Measurements from ENCODE around the gene TDRD9.

TDRD9 gene

DNA sequence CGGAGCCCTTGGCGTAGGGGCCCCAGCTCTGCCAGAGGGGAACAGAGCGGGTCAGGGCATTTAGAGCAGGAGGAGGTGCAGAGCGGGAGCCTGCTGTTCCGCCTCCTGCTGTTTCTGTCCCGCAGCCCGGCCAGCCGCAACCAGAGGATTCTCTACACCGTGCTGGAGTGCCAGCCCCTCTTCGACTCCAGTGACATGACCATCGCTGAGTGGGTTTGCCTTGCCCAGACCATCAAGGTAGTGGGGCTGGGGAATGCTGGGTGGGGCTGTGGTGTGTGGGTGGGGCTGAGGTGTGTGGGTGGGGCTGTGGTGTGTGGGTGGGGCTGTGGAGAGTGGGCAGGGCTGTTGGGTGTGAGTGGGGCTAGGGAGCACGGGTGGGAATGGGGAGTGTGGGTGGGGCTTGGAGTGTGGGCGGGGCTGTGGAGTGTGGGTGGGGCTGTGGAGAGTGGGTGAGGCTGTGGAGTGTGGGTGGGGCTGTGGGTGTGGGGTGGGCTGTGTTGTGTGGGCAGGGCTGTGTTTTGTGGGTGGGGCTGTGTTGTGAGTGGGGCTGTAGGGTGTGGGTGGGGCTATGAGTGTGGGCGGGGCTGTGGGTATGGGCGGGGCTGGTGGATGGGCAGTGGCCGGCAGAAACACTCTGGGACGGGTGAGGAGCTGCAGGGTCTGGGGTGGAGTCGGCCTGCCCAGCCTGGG, 165.3 kb downstream of the TDRD9 start:
- no peak for DNase-seq

DNA sequence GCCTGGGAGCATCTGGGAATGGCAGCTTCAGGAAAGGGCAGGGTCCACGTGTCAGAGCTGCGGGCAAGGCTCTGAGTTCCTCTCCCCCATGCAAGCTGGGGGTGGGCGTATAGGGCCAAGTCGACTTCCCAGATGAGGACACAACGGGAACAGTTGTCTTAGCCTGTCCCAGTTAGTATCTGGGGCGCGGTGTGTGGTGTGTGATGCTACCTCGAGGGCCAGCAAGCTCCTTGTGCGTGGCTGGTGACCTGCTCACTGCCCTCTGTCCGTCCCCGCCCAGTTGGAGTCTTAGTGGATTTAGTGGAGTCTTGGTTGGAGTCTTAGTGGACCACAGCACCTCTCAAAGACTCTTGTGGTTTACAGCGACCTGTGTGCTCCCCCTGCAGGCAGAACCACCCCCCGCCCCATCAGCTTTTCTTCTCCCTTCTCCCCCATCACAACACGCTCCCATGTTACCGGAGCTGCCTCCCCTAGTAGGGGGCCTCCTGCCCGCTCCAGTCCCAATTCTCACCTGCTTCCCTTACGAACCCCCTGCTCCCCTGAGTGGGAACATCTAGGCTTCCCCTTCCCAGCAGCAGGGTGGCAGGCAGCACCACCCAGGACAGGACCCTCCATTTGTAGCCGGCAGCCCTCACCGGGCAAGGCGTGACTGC, 165.9 kb downstream of the TDRD9 start:
- no peak for DNase-seq

- DNase-seq: peak; percentile 48 to 67 (median 50)
Observed at GRCh38 chr14:104094709-104095425, 166.6 kb downstream of the TDRD9 start.

GRCh38 chr14:104095426-104096310, 167.4 kb downstream of the TDRD9 start:
- no peak for DNase-seq

DNA sequence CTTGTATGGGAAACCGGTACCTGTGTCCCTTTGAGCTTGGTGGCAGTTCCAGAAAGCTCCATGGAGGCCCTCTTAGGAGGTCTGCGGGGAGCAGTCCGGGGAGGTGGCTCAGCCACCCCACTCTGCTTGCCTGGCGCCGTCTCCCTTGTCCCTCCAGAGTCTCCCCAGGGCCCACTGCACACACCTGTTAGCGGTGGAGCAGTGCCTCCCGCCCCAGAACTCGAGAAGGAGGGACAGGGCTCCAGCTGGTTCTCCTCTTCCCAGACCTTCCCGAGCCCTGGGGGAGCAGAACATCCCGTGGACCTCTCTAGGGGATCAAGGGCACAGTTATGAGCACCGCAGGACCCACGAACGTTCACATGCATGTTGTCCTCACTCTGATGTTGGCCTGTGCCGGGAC, 168.1 kb downstream of the TDRD9 start:
- DNase-seq: no peak

- no peak for DNase-seq
Observed at GRCh38 chr14:104096751-104097700, 168.8 kb downstream of the TDRD9 start.

- no peak for DNase-seq
Observed at GRCh38 chr14:104098272-104099095, 170.2 kb downstream of the TDRD9 start.

DNA sequence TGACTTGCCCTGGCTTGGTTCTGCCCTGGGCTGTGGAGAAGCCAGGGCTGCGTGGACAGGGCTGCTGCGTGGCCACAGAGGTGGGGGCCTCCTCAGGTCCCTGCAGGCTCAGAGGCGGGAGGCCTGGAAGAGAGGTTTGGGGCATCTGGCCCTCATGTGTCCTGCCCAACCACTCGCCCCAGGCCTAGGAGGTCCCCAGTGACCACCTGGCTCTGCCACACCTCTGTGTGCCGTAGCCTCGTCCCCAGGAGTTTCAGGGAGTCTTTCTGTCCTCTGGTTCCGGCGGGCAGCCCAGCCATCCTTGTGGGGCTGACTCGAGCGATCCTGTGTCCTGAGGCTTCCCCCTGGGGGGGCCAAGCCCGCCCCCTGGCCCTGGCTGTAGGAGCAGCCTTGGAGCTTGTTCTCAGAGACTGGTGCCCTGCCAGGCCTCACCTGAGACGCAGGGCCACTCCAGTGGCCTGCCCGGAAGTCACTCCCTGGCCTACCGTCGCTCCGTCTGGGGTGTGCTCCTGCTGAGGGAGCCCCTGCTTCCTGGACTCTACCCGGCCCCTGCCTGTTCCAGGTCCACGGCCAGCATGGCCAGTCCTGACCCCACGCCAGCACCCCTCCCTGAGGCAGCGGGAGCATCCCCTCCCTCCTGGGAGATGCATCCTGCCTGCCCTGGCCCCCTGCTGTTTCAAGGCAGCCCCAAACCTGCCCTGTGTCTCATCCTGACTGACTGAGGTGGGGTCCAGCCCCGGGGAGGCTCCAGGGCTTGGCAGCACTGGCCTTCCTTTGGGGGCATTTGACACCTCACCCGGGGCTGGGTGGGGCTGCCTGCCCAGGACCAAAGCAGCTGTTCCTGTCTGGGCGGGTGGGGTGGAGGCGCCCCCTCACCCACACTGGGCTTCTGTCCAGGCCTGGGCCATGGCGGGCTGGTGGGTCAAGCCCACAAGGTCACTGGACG, 171.1 kb downstream of the TDRD9 start:
- no peak for DNase-seq

- DNase-seq: no peak
Observed at GRCh38 chr14:104100171-104101085, 172.2 kb downstream of the TDRD9 start.

GRCh38 chr14:104101086-104101621, 172.9 kb downstream of the TDRD9 start:
- no peak for DNase-seq

DNA sequence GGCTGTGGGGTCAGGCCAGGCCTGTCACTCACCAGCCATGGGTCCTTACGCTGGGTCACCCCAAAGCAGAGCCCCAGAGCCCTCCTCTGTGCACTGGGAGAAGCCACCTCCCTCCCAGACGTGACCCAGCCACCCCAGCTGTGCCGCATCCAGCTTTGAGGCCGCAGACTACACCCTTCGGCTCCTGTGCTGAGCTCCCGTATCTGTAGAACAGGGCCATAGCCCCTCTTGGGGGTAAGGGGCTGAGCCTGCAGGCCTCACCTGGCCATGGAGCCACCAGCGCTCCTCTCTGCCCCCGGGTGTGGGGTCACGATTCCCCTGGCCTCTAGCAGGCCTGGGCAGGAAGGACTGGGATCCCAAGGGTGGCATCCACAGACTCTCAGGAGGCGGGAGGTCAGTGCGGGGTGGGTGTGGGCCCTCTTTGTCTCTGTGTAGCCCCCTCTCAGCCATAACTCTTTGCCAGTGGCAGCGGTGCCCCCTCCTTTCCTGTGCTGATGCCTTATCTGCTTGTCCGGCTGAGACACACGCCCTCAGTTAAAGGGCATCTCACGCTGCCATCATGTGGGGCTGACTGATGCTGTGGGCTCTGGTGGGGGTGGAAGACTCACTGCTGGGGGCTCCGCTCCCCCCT, 173.5 kb downstream of the TDRD9 start:
- DNase-seq: no peak

Measured in activated CD4-positive, CD25-positive, alpha-beta regulatory T cell (primary cell).